Measurements from ENCODE around the gene BAIAP2.
"Not testable (repeated sequence)": the region's sequence is repeated elsewhere in the genome, so short reads cannot be mapped to it uniquely, and the experiment has no call there.

Gene BAIAP2

DNA sequence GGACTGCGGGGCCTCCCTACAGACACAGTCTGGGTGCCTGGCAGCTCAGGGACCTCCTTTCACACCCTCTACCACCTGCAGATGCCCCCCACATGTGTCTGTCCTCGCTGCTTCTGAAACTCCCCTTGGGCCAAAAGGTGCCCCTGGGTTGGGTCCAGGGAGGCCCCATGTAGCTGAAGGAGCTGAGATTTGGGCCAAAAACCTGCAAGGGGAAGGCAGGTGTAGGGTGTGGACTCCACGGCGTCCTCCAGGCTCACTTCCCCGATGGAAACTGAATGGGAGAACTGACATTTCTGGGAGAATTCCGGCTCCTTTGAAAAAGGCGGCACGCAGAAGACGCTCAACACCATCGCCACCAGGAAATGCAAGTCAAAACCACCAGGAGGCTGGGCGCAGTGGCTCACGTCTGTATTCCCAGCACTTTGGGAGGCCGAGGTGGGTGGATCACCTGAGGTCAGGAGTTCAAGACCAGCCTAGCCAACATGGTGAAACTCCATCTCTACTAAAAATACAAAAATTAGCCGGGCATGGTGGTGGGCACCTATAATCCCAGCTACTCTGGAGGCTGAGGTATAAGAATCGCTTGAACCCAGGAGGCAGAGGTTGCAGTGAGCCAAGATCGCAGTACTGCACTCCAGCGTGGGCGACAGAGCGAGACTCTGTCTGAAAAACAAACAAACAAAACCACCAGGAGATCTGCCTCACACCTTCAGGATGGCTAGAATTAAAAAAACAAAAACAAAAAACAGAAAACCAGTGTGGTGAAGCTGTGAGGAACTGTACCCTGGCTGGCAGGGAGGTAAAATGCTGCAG lies 13.2 kb upstream of the BAIAP2 start:
- no peak for DNase-seq (ENCODE audit: low read depth)

DNA sequence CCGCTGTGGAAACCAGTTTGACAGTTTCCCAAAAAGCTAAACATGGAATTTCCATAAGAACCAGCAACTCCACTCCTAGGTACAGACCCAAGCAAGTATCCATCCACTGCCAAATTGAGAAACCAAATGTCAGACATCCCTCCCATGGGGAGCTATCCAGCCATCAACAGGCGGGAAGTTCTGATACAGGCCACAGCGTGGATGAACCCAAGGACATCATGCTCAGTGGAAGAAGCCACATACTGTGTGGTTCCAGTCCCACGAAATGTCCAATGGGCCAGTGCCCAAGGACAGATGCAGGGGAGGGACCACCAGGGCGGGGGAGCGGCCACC lies 12.6 kb upstream of the BAIAP2 start:
- DNase-seq (ENCODE audit: low read depth): no peak

- no peak for DNase-seq (ENCODE audit: low read depth)
These were observed 9.7 kb upstream of the BAIAP2 start for GRCh38 chr17:81025065-81025740.

DNA sequence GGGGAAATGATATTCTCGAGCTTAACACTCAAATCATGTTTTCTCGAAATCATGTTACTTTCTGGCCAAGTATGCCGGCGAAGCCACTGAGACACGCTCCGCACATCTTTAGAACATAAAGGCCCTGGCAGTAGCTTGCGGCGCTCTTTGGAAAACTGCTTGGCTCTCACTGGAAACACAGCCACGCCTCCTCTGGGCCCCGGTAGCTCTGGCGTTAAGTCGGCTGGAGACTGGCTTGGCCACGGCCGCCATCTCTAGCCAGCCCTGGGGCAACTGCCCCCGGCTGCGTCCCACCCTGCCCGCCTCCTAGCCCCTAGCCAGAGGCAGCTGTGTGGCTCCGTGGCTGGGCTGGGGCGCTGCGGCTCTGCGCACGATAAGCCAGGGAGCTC lies 9.2 kb upstream of the BAIAP2 start:
- DNase-seq (ENCODE audit: low read depth): no peak

GRCh38 chr17:81026266-81027036 lies 8.5 kb upstream of the BAIAP2 start:
- no peak for DNase-seq (ENCODE audit: low read depth)

GRCh38 chr17:81027038-81027437 lies 7.9 kb upstream of the BAIAP2 start:
- DNase-seq (ENCODE audit: low read depth): no peak

- DNase-seq (ENCODE audit: low read depth): no peak
These were observed 7.1 kb upstream of the BAIAP2 start for GRCh38 chr17:81027591-81028505.

GRCh38 chr17:81028506-81028858 lies 6.5 kb upstream of the BAIAP2 start:
- no peak for DNase-seq (ENCODE audit: low read depth)

GRCh38 chr17:81029859-81030258 lies 5.1 kb upstream of the BAIAP2 start:
- DNase-seq (ENCODE audit: low read depth): no peak

GRCh38 chr17:81030312-81030711 lies 4.6 kb upstream of the BAIAP2 start:
- DNase-seq (ENCODE audit: low read depth): not testable (repeated sequence)

DNA sequence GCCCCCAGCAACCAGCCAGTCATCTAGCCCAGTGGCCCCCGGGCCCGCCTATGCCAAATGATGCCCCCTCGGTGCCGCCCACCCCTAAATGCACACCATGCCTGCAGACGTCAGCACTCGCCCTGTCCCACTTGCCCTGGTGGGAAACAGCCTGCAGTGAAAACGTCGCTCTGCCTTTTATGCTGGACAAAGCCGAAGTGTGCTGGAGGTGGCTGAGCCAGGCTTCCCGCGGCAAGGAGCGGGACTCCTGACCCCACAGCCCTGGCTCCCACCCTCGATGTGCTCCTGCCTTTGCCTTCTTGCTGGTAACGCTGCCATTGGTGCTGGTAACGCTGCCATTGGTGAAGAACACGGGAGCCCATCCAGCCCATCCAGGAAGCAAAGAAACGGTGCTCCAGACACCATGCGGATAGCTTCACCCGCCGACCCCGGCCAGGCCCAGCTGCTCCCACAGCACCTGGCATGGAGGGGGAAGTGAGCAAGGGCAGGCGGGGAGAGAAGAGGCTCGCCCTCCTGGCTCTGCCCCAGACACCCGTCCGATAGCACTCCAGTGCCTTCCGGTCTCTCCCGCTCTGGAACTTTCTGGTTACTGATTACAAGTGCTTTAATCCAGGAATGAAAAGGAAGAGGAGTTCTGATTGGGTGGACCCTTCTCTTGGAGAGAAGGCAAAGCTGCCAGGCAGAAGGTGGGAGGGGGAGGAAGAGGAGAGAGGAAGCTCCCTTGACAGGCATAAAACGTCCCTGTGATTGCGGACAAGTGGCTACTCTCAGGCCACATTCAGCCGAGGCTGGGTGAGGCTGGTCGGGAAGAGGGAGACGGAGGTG lies 4.0 kb upstream of the BAIAP2 start:
- DNase-seq (ENCODE audit: low read depth): no peak

GRCh38 chr17:81031566-81032550 lies 3.1 kb upstream of the BAIAP2 start:
- no peak for DNase-seq (ENCODE audit: low read depth)

- no peak for DNase-seq (ENCODE audit: low read depth)
These were observed 2.1 kb upstream of the BAIAP2 start for GRCh38 chr17:81032641-81033480.

GRCh38 chr17:81033535-81034167 lies 1.3 kb upstream of the BAIAP2 start:
- no peak for DNase-seq (ENCODE audit: low read depth)

GRCh38 chr17:81034168-81034777 lies 678 bp upstream of the BAIAP2 start:
- no peak for DNase-seq (ENCODE audit: low read depth)

DNA sequence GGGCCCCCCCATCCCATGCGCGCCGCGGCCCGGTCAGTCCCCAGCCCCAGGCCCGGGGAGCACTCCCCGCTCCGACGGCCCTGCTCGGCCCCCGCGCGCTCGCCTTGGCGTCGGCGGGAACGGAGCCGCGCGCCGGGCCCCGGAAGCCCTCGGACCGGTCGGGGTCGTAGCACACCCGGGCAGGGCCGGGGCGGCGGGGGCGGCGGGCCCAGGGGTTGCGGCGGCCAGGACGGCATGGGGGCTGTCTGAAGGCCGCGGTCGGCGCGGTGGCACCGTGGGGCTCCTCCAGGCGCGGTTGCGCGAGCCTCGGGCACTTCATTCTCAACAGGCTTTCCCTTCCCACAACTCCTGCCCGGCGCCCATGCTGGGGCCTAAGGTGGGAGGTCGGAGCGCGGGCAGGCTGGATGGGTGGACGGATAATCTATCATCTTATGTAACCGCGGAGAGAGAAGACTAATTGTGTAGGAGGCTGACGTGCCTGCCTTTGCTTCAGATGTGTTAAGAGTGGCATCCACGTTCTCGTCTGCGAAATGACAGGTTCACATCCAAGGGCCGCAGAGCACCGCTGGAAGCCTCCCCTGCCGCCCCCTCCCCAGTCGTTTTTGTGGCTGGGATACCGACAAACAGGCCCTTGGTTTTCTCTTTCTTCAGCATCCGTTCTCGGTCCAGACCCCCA lies 708 bp downstream of the BAIAP2 start:
- DNase-seq (ENCODE audit: low read depth): peak; percentile 47

DNA sequence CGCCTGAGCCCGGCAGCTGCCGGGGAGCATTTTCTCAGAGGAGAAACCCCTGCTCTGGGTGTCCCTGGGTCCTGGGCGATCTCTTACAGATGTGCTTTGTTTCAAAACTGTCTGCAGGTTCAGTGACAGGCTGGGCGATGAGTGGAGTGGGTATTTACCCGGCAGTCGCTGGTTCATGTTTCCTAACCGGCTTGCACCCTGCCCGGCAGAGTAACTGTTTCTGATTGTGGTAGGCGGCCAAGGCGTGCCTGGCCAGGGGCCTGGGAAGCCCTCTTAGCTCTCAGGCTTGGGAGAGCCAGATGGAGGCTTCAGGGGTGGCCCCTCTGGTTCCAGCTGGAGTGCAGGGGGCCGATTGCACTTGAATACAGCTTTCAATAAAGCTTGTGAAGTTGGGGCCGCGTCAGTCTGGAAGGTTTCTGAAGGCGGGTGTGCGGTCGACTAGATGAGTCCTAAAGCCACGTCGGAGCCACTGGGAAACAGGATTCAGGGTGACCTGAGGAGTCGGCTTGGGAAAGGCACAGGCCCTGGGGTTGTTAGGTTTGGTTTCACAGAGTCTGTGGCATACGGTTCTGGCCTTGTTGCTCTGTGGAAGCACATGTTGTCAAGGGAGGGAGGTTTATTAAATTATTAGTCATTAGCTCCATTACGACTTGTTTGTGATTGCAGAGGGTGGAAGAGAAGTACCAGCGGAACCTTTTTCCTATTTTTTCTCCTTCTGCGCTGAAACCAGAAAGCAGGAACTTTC lies 1.4 kb downstream of the BAIAP2 start:
- no peak for DNase-seq (ENCODE audit: low read depth)
